T-helper 17 cell (primary cell): Measurements from ENCODE around the gene TTYH2. TPM values are rescaled to one million over a fixed set of nuclear protein-coding genes. Genes with fewer than 3 reads are reported as not detected.

Experiments used
- ATAC-seq: fragments of 150-1000 bp; cut with Tn5 transposase; 2 replicates; pipeline ENCODE4 v1.10.0; 2021; ENCODE audit warnings: mild to moderate bottlenecking, moderate library complexity
- DNase-seq, 3 donors: peaks; one replicate each; pipeline versions ENCODE4 v3.0.0 to v3.0.0-alpha.2; 2020 to 2021
- H3K9me3 ChIP-seq: one replicate; pipeline ENCODE4 v1.7.0; 2013; ENCODE audit warnings: low read length, mild to moderate bottlenecking; ENCODE audit not compliant: control insufficient read depth, poor library complexity, severe bottlenecking
- H3K27ac Mint-ChIP-seq: one replicate; pipeline ENCODE4 v1.8.0; 2022; ENCODE audit warnings: mild to moderate bottlenecking, moderate library complexity, mixed read lengths
- H3K27me3 Mint-ChIP-seq: one replicate; pipeline ENCODE4 v1.8.0; 2022; ENCODE audit warnings: mixed read lengths
- H3K36me3 Mint-ChIP-seq: one replicate; pipeline ENCODE4 v1.8.0; 2022; ENCODE audit warnings: low read depth, mixed read lengths
- H3K4me1 Mint-ChIP-seq: one replicate; pipeline ENCODE4 v1.8.0; 2022; ENCODE audit warnings: mild to moderate bottlenecking, mixed read lengths
- H3K4me3 Mint-ChIP-seq: one replicate; pipeline ENCODE4 v1.8.0; 2022; ENCODE audit warnings: mild to moderate bottlenecking, moderate library complexity, mixed read lengths
- total RNA-seq, 4 donors: library from RNA in 2 of 4; stranded (reverse) in 2 of 4; gene quantifications; one replicate each; pipeline ENCODE4 v1.2.3 and lab custom pipeline; 2022 to 2026

The TTYH2 gene
- total RNA-seq, 2 donors from 2014 or later: 19.8 to 23.2 TPM

- ATAC-seq (peak; percentile 54), DNase-seq (peak; percentile 55 to 61 (median 59))
- Mint-ChIP-seq H3K27ac (no peak overlapping the region), H3K27me3 (peaks cover 59% of the 10 kb centered on the region), H3K36me3 (peaks cover 3% of the 10 kb centered on the region), H3K4me1 (peaks cover 12% of the 10 kb centered on the region), H3K4me3 (peak overlapping the region; percentile 39)
- no peaks in the 10 kb centered on the region for H3K9me3 ChIP-seq
Measured at GRCh38 chr17:74199306-74200092, 13.9 kb upstream of the TTYH2 start.

- Mint-ChIP-seq H3K27ac (no peak overlapping the region), H3K4me1 (peaks cover 14% of the 10 kb centered on the region)
- no peak for ATAC-seq
Measured at GRCh38 chr17:74200112-74200511, 13.3 kb upstream of the TTYH2 start.

GRCh38 chr17:74201250-74201649, 12.1 kb upstream of the TTYH2 start:
- Mint-ChIP-seq H3K36me3 (peaks cover 3% of the 10 kb centered on the region), H3K27me3 (peaks cover 41% of the 10 kb centered on the region), H3K4me3 (no peak overlapping the region), H3K27ac (no peak overlapping the region), H3K4me1 (peaks cover 21% of the 10 kb centered on the region)
- DNase-seq (no peak), ATAC-seq (no peak)
- no peaks in the 10 kb centered on the region for H3K9me3 ChIP-seq

More at GRCh38 chr17:74200112-74200511, 13.3 kb upstream of the TTYH2 start:
- Mint-ChIP-seq H3K36me3 (peaks cover 3% of the 10 kb centered on the region), H3K4me3 (no peak overlapping the region), H3K27me3 (peaks cover 53% of the 10 kb centered on the region)
- H3K9me3 ChIP-seq: no peaks in the 10 kb centered on the region
- no peak for DNase-seq

- no peak for DNase-seq
- no peak for ATAC-seq
- Mint-ChIP-seq H3K27me3 (peaks cover 38% of the 10 kb centered on the region), H3K36me3 (peaks cover 3% of the 10 kb centered on the region), H3K4me1 (peaks cover 25% of the 10 kb centered on the region), H3K4me3 (no peak overlapping the region), H3K27ac (no peak overlapping the region)
- H3K9me3 ChIP-seq: no peaks in the 10 kb centered on the region
Measured at GRCh38 chr17:74201948-74202347, 11.4 kb upstream of the TTYH2 start.

GRCh38 chr17:74202938-74203337, 10.4 kb upstream of the TTYH2 start:
- ATAC-seq: no peak
- peak overlapping the region; percentile 96 for H3K27ac Mint-ChIP-seq
- H3K27me3 Mint-ChIP-seq: peaks cover 32% of the 10 kb centered on the region
- peaks cover 3% of the 10 kb centered on the region for H3K36me3 Mint-ChIP-seq
- H3K4me3 Mint-ChIP-seq: peak overlapping the region; percentile 99
- H3K4me1 Mint-ChIP-seq: peaks cover 31% of the 10 kb centered on the region
- no peak for DNase-seq
- H3K9me3 ChIP-seq: no peaks in the 10 kb centered on the region

- Mint-ChIP-seq H3K4me1 (peaks cover 31% of the 10 kb centered on the region), H3K27me3 (peaks cover 27% of the 10 kb centered on the region), H3K4me3 (peak within 1 kb of the TSS; percentile 99), H3K27ac (peak within 1 kb of the TSS; percentile 96), H3K36me3 (peaks cover 3% of the 10 kb centered on the region)
- H3K9me3 ChIP-seq: no peaks in the 10 kb centered on the region
- DNase-seq (peak; percentile 85 to 94 (median 88)), ATAC-seq (peak; percentile 86)
Measured at GRCh38 chr17:74203439-74204240, 9.7 kb upstream of the TTYH2 start, which contains the start of gene RPL38. RPL38 (plus strand) TSS chr17:74203678; CDS start chr17:74203956, 278 bp downstream.

GRCh38 chr17:74204474-74204873, 8.9 kb upstream of the TTYH2 start:
- Mint-ChIP-seq H3K36me3 (peaks cover 3% of the 10 kb centered on the region), H3K27ac (peak overlapping the region; percentile 96), H3K4me3 (peak overlapping the region; percentile 99), H3K27me3 (peaks cover 21% of the 10 kb centered on the region), H3K4me1 (peaks cover 34% of the 10 kb centered on the region)
- H3K9me3 ChIP-seq: no peaks in the 10 kb centered on the region
- DNase-seq (no peak), ATAC-seq (no peak)

GRCh38 chr17:74205274-74205673, 8.1 kb upstream of the TTYH2 start:
- DNase-seq (no peak), ATAC-seq (no peak)
- Mint-ChIP-seq H3K4me1 (peaks cover 31% of the 10 kb centered on the region), H3K36me3 (peaks cover 3% of the 10 kb centered on the region), H3K4me3 (peak overlapping the region; percentile 74), H3K27me3 (peaks cover 15% of the 10 kb centered on the region), H3K27ac (peak overlapping the region; percentile 96)
- no peaks in the 10 kb centered on the region for H3K9me3 ChIP-seq

- Mint-ChIP-seq H3K27me3 (peaks cover 8% of the 10 kb centered on the region), H3K4me1 (peaks cover 36% of the 10 kb centered on the region), H3K36me3 (peaks cover 6% of the 10 kb centered on the region), H3K27ac (peak overlapping the region; percentile 65), H3K4me3 (peak overlapping the region; percentile 62)
- no peaks in the 10 kb centered on the region for H3K9me3 ChIP-seq
- DNase-seq: no peak
- no peak for ATAC-seq
Measured at GRCh38 chr17:74206332-74206818, 7.0 kb upstream of the TTYH2 start.

- peak; percentile 67 for ATAC-seq
- no peaks in the 10 kb centered on the region for H3K27me3 Mint-ChIP-seq
- H3K4me1 Mint-ChIP-seq: peaks cover 42% of the 10 kb centered on the region
- DNase-seq: peak; percentile 68 to 79 (median 70)
- H3K36me3 Mint-ChIP-seq: peaks cover 4% of the 10 kb centered on the region
- peak overlapping the region; percentile 96 for H3K4me3 Mint-ChIP-seq
- H3K9me3 ChIP-seq: no peaks in the 10 kb centered on the region
- H3K27ac Mint-ChIP-seq: peak overlapping the region; percentile 93
Measured at GRCh38 chr17:74210191-74211140, 2.9 kb upstream of the TTYH2 start.

- H3K4me1 Mint-ChIP-seq: peaks cover 40% of the 10 kb centered on the region
- peaks cover 4% of the 10 kb centered on the region for H3K36me3 Mint-ChIP-seq
- H3K9me3 ChIP-seq: no peaks in the 10 kb centered on the region
- H3K27ac Mint-ChIP-seq: peak overlapping the region; percentile 93
- H3K4me3 Mint-ChIP-seq: peak overlapping the region; percentile 96
- no peaks in the 10 kb centered on the region for H3K27me3 Mint-ChIP-seq
- ATAC-seq: no peak
- DNase-seq: no peak
Measured at GRCh38 chr17:74211141-74211911, 2.0 kb upstream of the TTYH2 start.

- DNase-seq (no peak), ATAC-seq (no peak)
- H3K27ac Mint-ChIP-seq: peak overlapping the region; percentile 93
- no peaks in the 10 kb centered on the region for H3K9me3 ChIP-seq
- H3K36me3 Mint-ChIP-seq: peaks cover 4% of the 10 kb centered on the region
- H3K27me3 Mint-ChIP-seq: no peaks in the 10 kb centered on the region
- H3K4me3 Mint-ChIP-seq: peak overlapping the region; percentile 96
- peaks cover 41% of the 10 kb centered on the region for H3K4me1 Mint-ChIP-seq
Measured at GRCh38 chr17:74211912-74212208, 1.5 kb upstream of the TTYH2 start.
